HG02642 (cell line): ENCODE results near the gene MAP2K6.

ENCODE experiments used
- ATAC-seq: cut with Tn5 transposase; IDR thresholded peaks from one replicate; pipeline ENCODE4 v1.9.1; 2021; ENCODE audit warnings: mild to moderate bottlenecking; ENCODE audit not compliant: unreplicated experiment, poor library complexity

Gene MAP2K6

GRCh38 chr17:69561462-69561861, 147.0 kb downstream of the MAP2K6 start:
- no peak for ATAC-seq

DNA sequence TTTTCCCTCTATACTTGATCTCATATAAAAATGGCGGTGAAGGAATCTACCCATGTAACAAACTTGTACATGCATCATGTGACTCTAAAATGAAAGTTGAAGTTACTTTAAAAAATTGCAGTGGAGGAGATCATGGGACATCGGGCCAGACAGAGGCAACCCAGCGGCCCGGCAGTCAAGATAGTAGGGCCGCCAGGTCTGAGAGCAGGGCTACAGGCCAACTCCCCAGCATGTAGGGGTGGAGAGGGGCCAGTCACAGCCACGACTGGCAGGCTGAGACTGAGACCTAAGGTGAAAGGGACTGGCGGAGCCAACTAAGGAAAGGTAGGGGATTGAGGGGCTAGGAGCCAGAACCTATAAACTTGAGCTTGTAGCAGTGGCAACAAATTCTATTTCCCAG, 150.9 kb downstream of the MAP2K6 start:
- ATAC-seq, result no peak

DNA sequence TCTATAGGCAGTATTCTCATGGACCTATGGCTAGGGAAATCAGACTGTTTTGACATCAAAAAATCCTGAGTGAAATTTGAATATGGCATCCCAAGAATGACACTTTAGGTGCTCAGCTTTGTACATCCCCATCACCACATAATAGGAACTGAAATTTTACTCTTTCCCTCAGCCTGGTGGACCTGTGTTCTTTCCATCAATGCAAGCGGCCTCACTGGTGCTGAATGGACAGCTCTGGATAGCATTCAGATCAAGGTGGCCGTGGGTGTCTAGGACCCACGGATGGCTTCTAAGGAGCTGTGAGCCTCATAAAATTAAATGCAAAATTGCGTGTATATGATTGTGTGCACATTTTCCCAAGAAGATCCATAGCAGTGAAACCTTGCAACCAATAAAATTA, 152.6 kb downstream of the MAP2K6 start:
- ATAC-seq, result no peak

- ATAC-seq, result no peak
Measured at GRCh38 chr17:69572747-69573146, 158.2 kb downstream of the MAP2K6 start.

GRCh38 chr17:69573396-69573795, 158.9 kb downstream of the MAP2K6 start:
- ATAC-seq, result no peak

DNA sequence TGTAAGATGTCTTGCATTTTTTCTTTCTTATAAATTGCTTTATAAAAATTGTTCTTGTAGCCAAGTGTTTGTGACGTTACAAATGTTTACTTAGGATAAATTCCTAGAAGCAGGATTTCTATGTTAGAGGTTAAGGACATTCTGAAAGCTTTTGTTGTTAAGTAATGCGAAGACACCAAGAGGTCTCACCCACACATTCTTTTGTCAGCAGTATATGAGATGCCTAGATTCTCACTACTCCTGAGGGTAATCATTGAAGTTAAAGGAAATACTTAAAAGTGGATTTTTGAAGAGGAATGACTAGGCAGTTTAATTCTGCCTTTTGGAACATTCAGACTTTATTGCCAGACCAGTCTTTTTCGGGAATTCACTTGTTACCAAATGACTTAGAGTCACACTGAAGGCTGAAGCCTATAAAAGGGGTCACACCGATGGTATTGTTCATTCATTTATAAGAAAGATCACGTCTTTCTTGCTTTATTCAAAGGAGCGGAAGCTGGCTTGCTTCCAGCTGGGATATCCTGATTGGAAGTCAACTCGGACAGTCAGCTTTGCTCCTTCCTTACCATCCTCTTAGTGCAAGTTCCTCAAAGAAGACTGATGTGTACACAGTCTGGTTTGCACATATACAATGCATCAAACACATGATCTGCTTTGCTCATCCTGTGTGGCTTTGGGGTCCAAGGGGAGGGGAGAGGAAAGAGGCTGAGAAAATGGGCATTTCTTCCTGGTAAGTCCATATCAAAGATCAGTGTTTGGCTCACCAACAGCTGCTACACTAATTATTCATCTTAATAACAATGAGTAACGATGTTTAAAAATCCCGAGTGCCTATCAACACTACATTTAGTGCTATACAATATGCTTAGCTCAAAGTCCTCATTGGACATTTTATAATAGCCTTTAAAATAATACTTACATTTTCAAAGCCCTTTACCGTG, 160.0 kb downstream of the MAP2K6 start:
- ATAC-seq, result no peak

GRCh38 chr17:69575346-69575761, 160.9 kb downstream of the MAP2K6 start:
- ATAC-seq, result no peak

DNA sequence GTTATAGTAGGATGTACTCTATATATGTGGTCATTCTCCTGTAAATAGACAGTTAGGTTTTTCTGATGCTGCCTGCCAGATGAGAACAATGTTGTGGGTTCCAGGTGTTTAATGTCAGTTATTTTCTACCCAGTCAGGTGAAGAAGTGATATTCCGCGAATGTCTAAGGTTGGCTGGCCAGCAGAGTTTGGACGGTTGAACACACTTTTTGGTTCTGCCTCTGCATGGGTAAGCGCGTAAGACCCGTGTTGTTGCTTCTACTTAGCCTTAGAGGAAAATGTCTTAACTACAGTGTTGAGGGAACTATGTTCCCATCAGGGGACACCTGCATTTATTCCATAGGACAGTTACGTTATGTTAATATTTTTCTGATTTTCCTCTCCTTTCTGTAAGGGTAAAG, 162.6 kb downstream of the MAP2K6 start:
- ATAC-seq, result no peak

DNA sequence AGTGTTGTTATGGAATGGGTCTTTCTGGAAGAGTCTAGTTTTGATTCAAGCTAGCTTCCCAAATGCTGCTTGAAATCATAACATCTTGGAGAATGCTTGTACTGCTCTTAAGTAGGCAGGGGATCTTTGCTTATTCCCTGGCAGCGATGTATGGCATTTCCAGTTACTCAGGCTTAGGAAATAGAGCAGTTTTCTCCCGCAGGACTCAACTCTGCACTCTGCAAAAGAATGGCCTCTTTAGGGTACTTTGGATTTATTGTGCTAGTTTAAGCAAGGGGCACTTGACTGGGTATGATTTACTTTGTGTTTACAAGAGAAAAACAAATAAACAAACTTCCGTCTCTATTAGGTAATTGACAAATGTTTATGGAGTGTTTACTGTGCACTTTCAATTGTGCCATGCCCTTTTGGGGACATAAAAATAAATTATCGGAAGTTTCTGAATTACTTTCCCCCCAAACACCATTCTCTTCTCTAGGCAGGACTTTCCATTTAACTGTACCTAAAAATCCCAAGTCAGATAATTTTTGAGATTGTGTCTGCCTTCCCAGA, 164.0 kb downstream of the MAP2K6 start:
- ATAC-seq, result no peak

DNA sequence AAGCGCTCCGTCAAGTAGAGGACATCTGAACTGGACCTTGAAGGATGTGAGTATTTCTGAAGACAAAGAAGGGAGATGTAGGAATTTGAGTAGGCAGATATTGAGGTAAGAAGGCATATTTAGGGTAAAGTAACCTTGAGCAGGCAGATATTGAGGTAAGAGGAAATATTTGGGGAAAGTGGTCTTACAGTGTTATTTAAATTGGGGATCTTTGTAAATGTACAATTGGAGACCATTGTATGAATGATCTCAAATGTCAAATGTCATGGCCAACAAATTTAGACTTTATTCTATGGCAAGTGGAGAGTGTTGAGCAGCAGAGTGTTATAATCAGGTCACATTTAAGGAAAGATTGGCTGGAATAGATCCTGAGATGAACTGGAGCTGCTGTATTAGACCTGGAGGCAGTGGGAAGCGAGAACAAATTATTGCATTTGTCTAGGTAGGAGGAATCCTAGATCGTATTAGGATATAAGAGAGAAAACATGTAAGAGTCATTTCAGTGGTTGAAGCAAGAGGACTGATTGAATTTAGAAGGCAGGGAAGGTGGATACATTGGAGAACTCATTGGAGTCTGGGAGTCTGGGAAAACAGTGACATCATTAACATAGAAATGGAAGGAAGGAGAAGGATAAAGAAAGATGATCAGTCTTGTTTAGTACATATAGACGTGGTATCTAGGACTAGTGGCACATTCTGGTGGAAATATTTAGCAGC, 165.6 kb downstream of the MAP2K6 start:
- no peak for ATAC-seq

DNA sequence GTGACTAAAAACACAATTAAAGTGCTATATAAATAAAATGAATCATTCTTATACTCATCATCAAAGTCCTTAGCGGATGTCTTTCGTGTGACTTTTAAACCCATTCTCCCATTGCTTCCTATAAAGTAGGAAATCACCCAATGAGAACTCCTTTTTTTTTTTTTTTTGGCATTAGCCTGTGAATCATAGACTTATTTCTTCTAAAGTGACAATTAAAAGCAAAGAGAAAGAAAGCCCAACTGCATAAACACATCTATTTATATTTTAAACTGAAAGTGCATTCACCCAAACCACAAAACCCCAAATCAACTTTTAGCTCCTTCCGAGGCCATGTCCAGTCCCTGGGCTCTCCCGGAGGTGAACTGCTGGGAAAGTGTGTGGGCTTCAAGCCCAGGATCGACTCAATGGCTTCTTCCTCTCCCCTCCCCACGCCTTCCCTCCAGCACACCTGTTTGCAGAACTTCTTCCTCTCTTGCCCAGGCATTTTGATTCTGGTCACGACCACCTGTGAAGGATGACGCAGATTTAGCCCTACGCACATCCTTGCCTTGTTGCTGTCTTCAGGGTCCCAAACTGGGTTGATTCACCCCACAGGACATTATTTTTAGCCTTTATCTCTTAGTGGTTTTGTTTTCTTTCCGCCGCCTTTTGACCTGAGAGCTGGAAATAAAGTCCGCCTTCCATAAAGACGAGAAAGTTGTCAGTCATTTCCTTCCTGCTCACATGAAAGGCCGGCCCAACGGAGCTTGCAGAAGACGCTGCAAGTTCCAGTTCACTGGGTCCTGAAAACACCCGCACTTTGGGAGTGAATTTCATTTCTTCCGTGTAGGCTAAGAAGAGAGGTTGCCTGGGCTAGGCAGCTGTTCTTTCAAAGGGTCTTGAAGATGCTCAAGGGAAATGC, 166.8 kb downstream of the MAP2K6 start:
- ATAC-seq, result peak; percentile 83

GRCh38 chr17:69588316-69588715, 173.8 kb downstream of the MAP2K6 start:
- ATAC-seq, result no peak

GRCh38 chr17:69588827-69589239, 174.3 kb downstream of the MAP2K6 start:
- no peak for ATAC-seq

DNA sequence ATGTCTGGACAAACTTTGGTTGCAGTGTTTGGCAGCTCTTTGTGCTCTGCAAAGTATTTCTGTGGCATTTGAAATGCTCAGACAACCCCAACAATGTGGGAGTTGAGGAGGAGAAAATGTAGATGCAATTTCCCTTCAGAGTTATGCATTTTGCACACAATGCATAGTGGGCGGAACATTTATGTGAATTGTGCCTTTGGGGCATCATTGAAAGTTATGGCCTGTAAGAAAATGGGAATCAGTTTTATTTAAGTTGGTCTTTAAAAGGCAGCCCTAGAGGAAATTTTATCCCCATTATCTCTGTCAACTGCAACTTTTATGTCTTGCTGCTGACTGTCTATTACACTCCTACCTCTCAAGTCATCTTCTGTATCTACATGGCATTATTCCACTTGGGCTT, 176.2 kb downstream of the MAP2K6 start:
- ATAC-seq, result no peak

DNA sequence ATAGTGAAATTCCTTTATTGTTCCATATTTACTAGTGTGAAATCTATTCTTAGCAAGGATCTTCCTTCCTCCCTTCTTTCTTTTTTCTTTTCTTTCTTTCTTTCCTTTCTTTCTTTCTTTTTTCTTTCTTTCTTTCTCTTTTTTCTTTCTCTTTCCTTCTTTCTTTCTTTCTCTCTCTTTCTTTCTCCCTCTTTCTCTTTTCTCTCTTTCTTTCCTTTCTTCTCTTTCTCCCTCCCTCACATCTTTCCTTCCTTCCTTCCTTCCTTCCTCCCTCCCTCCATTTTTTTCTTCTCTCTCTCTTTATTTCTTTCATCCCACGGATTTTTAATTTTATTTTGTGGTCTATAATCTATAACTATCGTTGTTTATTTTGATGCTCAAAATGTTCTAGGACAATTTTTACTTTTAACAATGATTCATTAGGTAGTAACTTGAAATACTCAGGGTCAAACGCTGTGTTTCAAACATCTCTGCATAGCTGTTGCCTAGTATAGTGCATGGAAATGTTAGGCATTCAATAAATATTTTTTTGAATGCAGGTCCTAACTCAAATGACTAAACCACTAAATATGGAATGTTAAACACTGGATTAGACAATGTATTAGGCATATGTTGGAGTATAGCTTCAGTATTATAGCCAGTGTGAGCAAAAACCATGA, 178.3 kb downstream of the MAP2K6 start:
- ATAC-seq, result no peak

GRCh38 chr17:69593351-69593715, 178.8 kb downstream of the MAP2K6 start:
- no peak for ATAC-seq

GRCh38 chr17:69593716-69594115, 179.2 kb downstream of the MAP2K6 start:
- no peak for ATAC-seq

- ATAC-seq, result no peak
Measured at GRCh38 chr17:69594641-69595040, 180.1 kb downstream of the MAP2K6 start.

DNA sequence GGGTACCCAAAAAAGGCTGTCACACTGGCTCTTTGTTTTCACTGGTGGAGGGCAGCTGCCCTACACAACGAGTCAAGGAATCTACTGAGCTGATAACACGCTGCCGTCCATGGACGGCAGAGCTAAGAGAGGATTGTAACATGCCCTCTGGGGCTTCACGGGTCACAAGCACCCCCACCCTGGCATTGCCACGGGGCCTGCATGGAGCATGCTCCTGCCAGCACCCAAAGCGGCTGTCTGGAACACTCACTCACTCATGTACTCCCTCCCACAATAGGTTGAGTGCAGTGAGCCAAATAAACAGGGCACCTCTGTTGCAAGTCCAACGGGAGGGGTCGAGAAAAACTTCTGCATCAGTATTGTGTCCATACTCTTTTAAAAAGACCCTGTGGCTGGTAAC, 181.6 kb downstream of the MAP2K6 start:
- ATAC-seq, result no peak
